ENCODE measurements around the gene RPS24. TPM values are rescaled to one million over a fixed set of nuclear protein-coding genes. Genes with fewer than 3 reads are reported as not detected.

RPS24 gene
- total and polyA plus RNA-seq, 2 experiments from 2014 or later = 543 to 2,002 TPM

DNA sequence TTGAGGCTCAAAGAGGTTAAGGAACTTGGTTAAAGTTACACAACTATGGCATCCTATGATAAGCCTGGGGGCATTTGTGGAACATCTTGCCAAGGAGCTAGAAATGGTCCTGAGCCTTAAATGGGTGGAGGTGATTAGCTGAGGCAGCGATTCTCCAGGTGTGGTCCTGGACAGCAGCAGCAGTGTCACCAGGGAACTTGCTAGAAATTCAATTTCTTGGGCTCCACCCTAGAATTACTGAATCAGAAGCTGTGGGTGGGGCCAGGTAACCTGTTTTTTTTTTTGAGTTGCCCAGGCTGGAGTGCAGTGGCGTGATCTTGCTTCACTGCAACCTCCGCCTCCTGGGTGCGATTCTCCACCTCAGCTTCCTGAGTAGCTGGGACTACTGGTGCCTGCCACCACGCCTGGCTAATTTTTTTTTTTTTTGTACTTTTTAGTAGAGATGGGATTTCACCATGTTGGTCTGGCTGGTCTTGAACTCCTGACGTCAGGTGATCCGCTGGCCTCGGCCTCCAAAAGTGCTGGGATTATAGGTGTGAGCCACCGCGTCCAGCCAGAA, 13.1 kb downstream of the RPS24 start:
- Histone ChIP-seq H3K4me3 (no peak overlapping the region), H3K36me3 (no peaks in the 10 kb centered on the region)

DNA sequence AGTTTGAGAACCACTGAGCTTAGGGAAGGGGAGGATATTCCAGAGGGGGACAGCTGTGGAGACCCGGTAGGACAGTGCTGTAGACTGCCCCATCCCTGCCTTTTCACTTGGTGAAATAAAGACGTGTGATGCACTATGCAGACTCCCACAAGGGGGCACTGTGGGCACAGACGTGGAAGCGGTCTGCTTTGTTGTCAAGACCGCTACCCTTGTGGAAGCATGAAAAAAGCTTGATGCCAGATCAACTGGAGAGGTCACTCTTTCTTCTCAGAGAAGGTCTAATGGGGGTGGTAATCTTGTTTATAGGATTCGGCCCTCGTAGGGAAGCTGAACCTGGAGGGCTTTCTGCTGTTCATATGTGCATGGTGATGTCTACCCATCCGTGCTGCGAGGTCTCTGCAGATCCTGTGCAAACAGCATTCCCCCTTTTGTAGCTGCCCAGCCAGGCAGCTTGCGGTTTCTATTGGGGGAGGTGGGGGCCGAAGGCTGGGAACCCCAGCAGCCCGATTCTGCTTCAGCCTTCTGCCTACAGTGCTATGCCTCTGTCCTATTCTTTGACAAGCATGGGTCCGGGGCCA, 13.7 kb downstream of the RPS24 start:
- H3K27ac ChIP-seq = no peak overlapping the region
- H3K27me3 ChIP-seq = no peaks in the 10 kb centered on the region
- TF ChIP-seq, protein P1, sequence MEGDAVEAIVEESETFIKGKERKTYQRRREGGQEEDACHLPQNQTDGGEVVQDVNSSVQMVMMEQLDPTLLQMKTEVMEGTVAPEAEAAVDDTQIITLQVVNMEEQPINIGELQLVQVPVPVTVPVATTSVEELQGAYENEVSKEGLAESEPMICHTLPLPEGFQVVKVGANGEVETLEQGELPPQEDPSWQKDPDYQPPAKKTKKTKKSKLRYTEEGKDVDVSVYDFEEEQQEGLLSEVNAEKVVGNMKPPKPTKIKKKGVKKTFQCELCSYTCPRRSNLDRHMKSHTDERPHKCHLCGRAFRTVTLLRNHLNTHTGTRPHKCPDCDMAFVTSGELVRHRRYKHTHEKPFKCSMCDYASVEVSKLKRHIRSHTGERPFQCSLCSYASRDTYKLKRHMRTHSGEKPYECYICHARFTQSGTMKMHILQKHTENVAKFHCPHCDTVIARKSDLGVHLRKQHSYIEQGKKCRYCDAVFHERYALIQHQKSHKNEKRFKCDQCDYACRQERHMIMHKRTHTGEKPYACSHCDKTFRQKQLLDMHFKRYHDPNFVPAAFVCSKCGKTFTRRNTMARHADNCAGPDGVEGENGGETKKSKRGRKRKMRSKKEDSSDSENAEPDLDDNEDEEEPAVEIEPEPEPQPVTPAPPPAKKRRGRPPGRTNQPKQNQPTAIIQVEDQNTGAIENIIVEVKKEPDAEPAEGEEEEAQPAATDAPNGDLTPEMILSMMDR (IDR thresholded peaks at IDR 0.05; ENCODE audit: low read depth, low read length) = peak; percentile 87
- H3K4me1 ChIP-seq (ENCODE audit: low read depth) = peaks cover 22% of the 10 kb centered on the region
- no peaks in the 10 kb centered on the region for H3K36me3 ChIP-seq
- no peaks in the 10 kb centered on the region for H3K9me3 ChIP-seq (ENCODE audit: low read depth)
- H3K4me3 ChIP-seq = no peak overlapping the region
- DNase-seq (ENCODE audit: low read depth in 1 of 2, low spot score in 1 of 2) = peak; percentile 91 to 93

More for the DNA sequence above, 13.1 kb downstream of the RPS24 start:
- no peaks in the 10 kb centered on the region for H3K9me3 ChIP-seq (ENCODE audit: low read depth)
- H3K27ac ChIP-seq = no peak overlapping the region
- peaks cover 28% of the 10 kb centered on the region for H3K4me1 ChIP-seq (ENCODE audit: low read depth)
- H3K27me3 ChIP-seq = no peaks in the 10 kb centered on the region
- TF ChIP-seq, protein P1 (IDR thresholded peaks at IDR 0.05; ENCODE audit: low read depth, low read length) = no peak
- DNase-seq (ENCODE audit: low read depth in 1 of 2, low spot score in 1 of 2) = no peak

DNA sequence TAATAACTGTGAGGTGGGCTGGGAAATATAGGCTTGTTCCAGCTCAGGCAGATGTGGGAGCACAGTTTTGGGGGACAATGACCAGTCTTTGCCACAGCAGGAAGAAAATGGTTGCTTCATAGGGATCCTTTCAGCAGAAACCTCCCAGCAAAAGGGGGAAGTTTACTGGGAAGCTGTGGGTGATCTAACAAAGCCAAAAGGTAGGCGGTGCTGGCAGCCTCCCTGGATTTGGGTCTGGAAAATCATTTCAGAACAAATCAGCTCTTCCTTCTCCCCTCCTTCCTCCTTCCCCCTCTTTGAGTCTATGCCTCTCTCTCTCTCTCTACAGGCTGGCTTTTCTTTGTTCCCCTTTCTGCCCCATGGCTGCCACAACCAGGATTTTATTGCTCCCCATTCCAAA, 16.2 kb downstream of the RPS24 start:
- peaks cover 10% of the 10 kb centered on the region for H3K4me1 ChIP-seq (ENCODE audit: low read depth)
- no peaks in the 10 kb centered on the region for H3K27me3 ChIP-seq
- no peak overlapping the region for H3K4me3 ChIP-seq
- no peaks in the 10 kb centered on the region for H3K36me3 ChIP-seq
- no peaks in the 10 kb centered on the region for H3K9me3 ChIP-seq (ENCODE audit: low read depth)
- no peak overlapping the region for H3K27ac ChIP-seq
- no peak for DNase-seq (ENCODE audit: low read depth in 1 of 2, low spot score in 1 of 2)
- TF ChIP-seq, protein P1 (IDR thresholded peaks at IDR 0.05; ENCODE audit: low read depth, low read length) = no peak

DNA sequence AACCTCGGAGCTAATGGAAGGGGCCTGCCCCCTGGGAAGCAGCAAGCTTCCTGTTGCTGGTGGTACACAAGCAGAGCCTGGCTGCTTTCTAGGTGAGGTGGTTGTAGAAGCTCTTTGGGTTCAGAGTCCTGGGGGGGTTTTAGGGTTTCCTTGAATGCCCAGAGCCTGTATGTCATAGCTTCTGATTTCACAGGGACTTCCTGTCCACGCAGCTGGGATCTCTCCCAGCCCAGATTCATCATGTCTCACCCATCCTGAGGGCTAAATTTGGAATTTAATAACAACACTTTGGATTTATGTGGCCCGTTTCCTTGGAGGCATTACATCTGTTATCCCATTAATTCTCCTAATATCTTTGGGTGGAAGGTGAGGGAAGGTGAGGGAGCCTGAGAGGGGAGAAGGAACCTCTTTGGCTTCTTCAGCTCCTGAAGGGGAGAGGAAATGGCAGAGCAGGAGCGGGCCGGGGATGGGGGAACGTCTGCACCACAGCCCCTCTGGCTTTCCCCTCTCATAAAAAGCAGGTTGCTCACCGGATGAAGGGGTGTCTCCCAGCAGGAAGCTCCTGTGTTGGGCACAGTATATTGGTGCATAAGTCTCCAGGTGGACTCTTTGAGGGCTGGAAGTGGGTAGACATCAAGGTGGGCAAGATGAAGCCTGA, 19.7 kb downstream of the RPS24 start:
- peaks cover under 1% of the 10 kb centered on the region for H3K4me1 ChIP-seq (ENCODE audit: low read depth)
- H3K27me3 ChIP-seq = no peaks in the 10 kb centered on the region
- H3K36me3 ChIP-seq = no peaks in the 10 kb centered on the region
- H3K9me3 ChIP-seq (ENCODE audit: low read depth) = no peaks in the 10 kb centered on the region
- H3K27ac ChIP-seq = no peak overlapping the region
- TF ChIP-seq, protein P1 (IDR thresholded peaks at IDR 0.05; ENCODE audit: low read depth, low read length) = no peak
- no peak overlapping the region for H3K4me3 ChIP-seq
- peak in 1 of 2 donors; percentile 48 for DNase-seq (ENCODE audit: low read depth in 1 of 2, low spot score in 1 of 2)

DNA sequence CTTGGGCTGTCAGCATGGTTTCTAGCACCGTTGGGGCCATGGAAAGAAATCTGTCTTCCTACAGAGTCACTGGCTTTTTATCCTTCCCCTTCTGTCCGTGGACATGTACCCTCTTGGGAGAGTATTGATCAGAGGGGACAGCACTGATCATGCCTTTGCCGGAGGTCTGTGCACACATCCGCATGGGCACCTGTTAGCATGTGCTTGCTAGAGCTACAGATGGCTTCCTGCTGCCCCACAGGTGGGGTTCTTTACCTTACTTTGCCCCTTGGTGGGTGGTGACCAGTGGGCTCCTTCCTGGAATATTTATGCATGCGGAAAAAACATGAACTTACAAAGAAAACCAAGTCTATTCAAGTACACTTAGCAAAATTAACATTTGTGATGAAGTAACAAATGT, 24.9 kb downstream of the RPS24 start:
- no peak overlapping the region for H3K4me3 ChIP-seq
- H3K9me3 ChIP-seq (ENCODE audit: low read depth) = no peaks in the 10 kb centered on the region
- no peaks in the 10 kb centered on the region for H3K36me3 ChIP-seq
- no peak for DNase-seq (ENCODE audit: low read depth in 1 of 2, low spot score in 1 of 2)
- no peak overlapping the region for H3K27ac ChIP-seq
- TF ChIP-seq, protein P1 (IDR thresholded peaks at IDR 0.05; ENCODE audit: low read depth, low read length) = no peak
- no peaks in the 10 kb centered on the region for H3K27me3 ChIP-seq
- H3K4me1 ChIP-seq (ENCODE audit: low read depth) = no peaks in the 10 kb centered on the region

Data from cardiac muscle cell (in vitro differentiated cells and primary cell).